ENCODE measurements around the gene SACS. TPM values are rescaled to one million over a fixed set of nuclear protein-coding genes. Genes with fewer than 3 reads are reported as not detected.

SACS gene
- total RNA-seq, 1 experiment from 2014 or later, result 53.0 TPM

DNA sequence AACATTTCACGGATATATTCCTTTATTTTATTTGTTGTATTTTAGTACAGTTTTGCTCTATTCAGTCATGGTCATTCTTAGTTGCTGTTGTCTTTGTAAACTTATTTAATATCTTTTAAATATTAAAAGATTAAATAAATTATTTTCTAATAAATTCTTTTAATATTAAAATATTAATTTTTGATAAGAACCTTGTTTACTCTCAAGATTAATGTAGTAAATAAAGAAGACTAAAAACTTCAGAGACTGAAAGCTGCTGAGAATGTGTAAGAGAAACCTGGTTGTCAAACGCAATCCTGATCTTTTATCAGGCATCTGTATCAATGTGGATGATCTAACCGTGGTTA is 34.4 kb upstream of the SACS start:
- Histone ChIP-seq H3K79me1 (ENCODE audit: insufficient read depth, low read depth, low read length, poor library complexity, severe bottlenecking) (no peaks in the 10 kb centered on the region), H3K56ac (ENCODE audit: insufficient read length, low read depth, low read length) (no peak overlapping the region), H3T11ph (ENCODE audit: low read length) (no peak overlapping the region), H3K23me2 (ENCODE audit: insufficient read length, low read depth, low read length, poor library complexity, severe bottlenecking) (peaks cover 4% of the 10 kb centered on the region), H3K4me2 (ENCODE audit: insufficient read depth, insufficient read length, low read length) (no peak overlapping the region), H2AFZ (ENCODE audit: low read length) (no peak overlapping the region), H2BK120ac (ENCODE audit: low read depth, low read length, poor library complexity, severe bottlenecking) (no peak overlapping the region), H4K8ac (replicated peaks; ENCODE audit: insufficient read length, low read depth, low read length) (no peak overlapping the region), H3K4me1 (ENCODE audit: insufficient read depth, low read length) (peaks cover 5% of the 10 kb centered on the region; the same call in 1 of the 2 replicates), H3K9ac (ENCODE audit: extremely low read depth, insufficient read length, low read length) (no peak overlapping the region), H3K18ac (ENCODE audit: insufficient read length, low read depth, low read length) (no peak overlapping the region), H2BK20ac (ENCODE audit: low read depth, low read length, poor library complexity, severe bottlenecking) (no peak overlapping the region), H3K4ac (ENCODE audit: low read depth, low read length) (no peak overlapping the region), H4K20me1 (ENCODE audit: control insufficient read depth, insufficient read depth, insufficient read length) (no peaks in the 10 kb centered on the region), H4K5ac (ENCODE audit: insufficient read length, low read depth, low read length) (no peak overlapping the region), H3K14ac (ENCODE audit: insufficient read depth, low read length) (no peak overlapping the region), H4K91ac (ENCODE audit: insufficient read length, low read depth, low read length) (no peak overlapping the region), H3K9me3 (ENCODE audit: control insufficient read depth, low read depth, low read length) (no peaks in the 10 kb centered on the region), H3K27me3 (ENCODE audit: insufficient read depth, low read length) (no peaks in the 10 kb centered on the region; the same call in 1 of the 2 replicates), H3K23ac (ENCODE audit: insufficient read length, low read depth, low read length) (no peak overlapping the region), H2BK5ac (ENCODE audit: insufficient read length, low read length) (no peak overlapping the region), H3K27ac (ENCODE audit: insufficient read length, low read depth, low read length) (no peak overlapping the region), H2BK12ac (ENCODE audit: insufficient read length, low read depth, low read length) (no peak overlapping the region), H2AK5ac (ENCODE audit: insufficient read length, low read length) (no peak overlapping the region), H2BK15ac (ENCODE audit: low read depth, low read length) (no peak overlapping the region), H3K79me2 (ENCODE audit: insufficient read depth, low read length) (no peaks in the 10 kb centered on the region)
- Mint-ChIP-seq H3K36me3 (ENCODE audit: insufficient read depth in 1 of 3, low read depth in 3 of 3) (peaks cover 0 to 7% (median 0%) of the 10 kb centered on the region in 3 experiments; a peak in 2 of 7 replicates), H3K9me3 (peaks cover 5 to 6% of the 10 kb centered on the region in 2 experiments; a peak in 4 of 5 replicates), H3K4me3 (no peak overlapping the region), H3K27me3 (ENCODE audit: low read depth) (peaks cover 16% of the 10 kb centered on the region), H3K27ac (no peak overlapping the region), H3K4me1 (peaks cover 28 to 38% of the 10 kb centered on the region in 2 experiments)
- no CpG with 5 or more reads among the region's 3 CpGs for WGBS (ENCODE audit: extremely low coverage, insufficient read length, low lambda C conversion rate)
- no peak for DNase-seq
- TF ChIP-seq, protein P1, sequence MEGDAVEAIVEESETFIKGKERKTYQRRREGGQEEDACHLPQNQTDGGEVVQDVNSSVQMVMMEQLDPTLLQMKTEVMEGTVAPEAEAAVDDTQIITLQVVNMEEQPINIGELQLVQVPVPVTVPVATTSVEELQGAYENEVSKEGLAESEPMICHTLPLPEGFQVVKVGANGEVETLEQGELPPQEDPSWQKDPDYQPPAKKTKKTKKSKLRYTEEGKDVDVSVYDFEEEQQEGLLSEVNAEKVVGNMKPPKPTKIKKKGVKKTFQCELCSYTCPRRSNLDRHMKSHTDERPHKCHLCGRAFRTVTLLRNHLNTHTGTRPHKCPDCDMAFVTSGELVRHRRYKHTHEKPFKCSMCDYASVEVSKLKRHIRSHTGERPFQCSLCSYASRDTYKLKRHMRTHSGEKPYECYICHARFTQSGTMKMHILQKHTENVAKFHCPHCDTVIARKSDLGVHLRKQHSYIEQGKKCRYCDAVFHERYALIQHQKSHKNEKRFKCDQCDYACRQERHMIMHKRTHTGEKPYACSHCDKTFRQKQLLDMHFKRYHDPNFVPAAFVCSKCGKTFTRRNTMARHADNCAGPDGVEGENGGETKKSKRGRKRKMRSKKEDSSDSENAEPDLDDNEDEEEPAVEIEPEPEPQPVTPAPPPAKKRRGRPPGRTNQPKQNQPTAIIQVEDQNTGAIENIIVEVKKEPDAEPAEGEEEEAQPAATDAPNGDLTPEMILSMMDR (conservative IDR thresholded peaks at IDR 0.05), result no peak
